ACC112 (cell line): ENCODE results near the gene HS1BP3.

ENCODE experiments used
- H2AFZ ChIP-seq: fragments of 200-600 bp; sonication (generic); one replicate; pipeline ENCODE4 v1.6.0; 2017; ENCODE audit warnings: antibody characterized with exemption, low read length; ENCODE audit not compliant: unreplicated experiment
- H3K27ac ChIP-seq: fragments of 200-600 bp; sonication (generic); 2 replicates; pipeline ENCODE4 v1.5.1; 2014; ENCODE audit warnings: low read depth, mild to moderate bottlenecking, antibody characterized with exemption, low read length, moderate library complexity
- H3K27me3 ChIP-seq: fragments of 200-600 bp; sonication (generic); 2 replicates; pipeline ENCODE4 v1.6.1; 2014; ENCODE audit warnings: mild to moderate bottlenecking, antibody characterized with exemption, low read length, moderate library complexity, mixed read lengths; ENCODE audit not compliant: insufficient read depth
- H3K36me3 ChIP-seq: fragments of 200-600 bp; sonication (generic); 2 replicates; pipeline ENCODE4 v1.6.1; 2016; ENCODE audit warnings: mild to moderate bottlenecking, antibody characterized with exemption, low read length, moderate library complexity, mixed read lengths; ENCODE audit not compliant: insufficient read depth
- H3K4me1 ChIP-seq: fragments of 200-600 bp; sonication (generic); one replicate; pipeline ENCODE4 v1.6.1; 2016; ENCODE audit warnings: low read length, mixed read lengths; ENCODE audit not compliant: insufficient read depth, unreplicated experiment, control insufficient read depth
- H3K4me3 ChIP-seq: fragments of 200-600 bp; sonication (generic); 2 replicates; pipeline ENCODE4 v1.5.1; 2014; ENCODE audit warnings: mild to moderate bottlenecking, low read depth, low read length
- H3K79me2 ChIP-seq: fragments of 200-600 bp; sonication (generic); one replicate; pipeline ENCODE4 v1.6.0; 2016; ENCODE audit warnings: low read length; ENCODE audit not compliant: control insufficient read depth, unreplicated experiment, insufficient read depth

HS1BP3 gene

GRCh38 chr2:20674309-20674965 lies 23.5 kb upstream of the HS1BP3 start:
- no peak overlapping the region for H2AFZ ChIP-seq
- no peak overlapping the region for H3K4me3 ChIP-seq
- H3K27ac ChIP-seq, result no peak overlapping the region
- H3K27me3 ChIP-seq, result peaks cover 4% of the 10 kb centered on the region; the same call in 1 of the 2 replicates
- H3K79me2 ChIP-seq, result no peaks in the 10 kb centered on the region
- no peaks in the 10 kb centered on the region for H3K36me3 ChIP-seq
- H3K4me1 ChIP-seq, result peaks cover 17% of the 10 kb centered on the region

- Histone ChIP-seq H3K27ac (no peak overlapping the region), H2AFZ (no peak overlapping the region), H3K36me3 (no peaks in the 10 kb centered on the region), H3K4me3 (no peak overlapping the region), H3K79me2 (no peaks in the 10 kb centered on the region), H3K27me3 (peaks cover 4% of the 10 kb centered on the region; the same call in 1 of the 2 replicates), H3K4me1 (peaks cover 17% of the 10 kb centered on the region)
These were observed 22.9 kb upstream of the HS1BP3 start for GRCh38 chr2:20673686-20674308.

GRCh38 chr2:20672201-20672951 lies 21.5 kb upstream of the HS1BP3 start:
- Histone ChIP-seq H3K27ac (no peak overlapping the region), H3K79me2 (no peaks in the 10 kb centered on the region), H3K27me3 (peaks cover 17% of the 10 kb centered on the region), H3K36me3 (no peaks in the 10 kb centered on the region), H2AFZ (no peak overlapping the region), H3K4me1 (peaks cover 17% of the 10 kb centered on the region), H3K4me3 (no peak overlapping the region)

- Histone ChIP-seq H3K4me3 (no peak overlapping the region), H3K27ac (no peak overlapping the region), H3K79me2 (no peaks in the 10 kb centered on the region), H3K27me3 (peaks cover 19% of the 10 kb centered on the region), H2AFZ (no peak overlapping the region), H3K36me3 (no peaks in the 10 kb centered on the region), H3K4me1 (peaks cover 17% of the 10 kb centered on the region)
These were observed 20.8 kb upstream of the HS1BP3 start for GRCh38 chr2:20671736-20672080.

GRCh38 chr2:20671036-20671735 lies 20.3 kb upstream of the HS1BP3 start:
- H3K27me3 ChIP-seq, result peaks cover 25% of the 10 kb centered on the region
- H3K4me1 ChIP-seq, result peaks cover 17% of the 10 kb centered on the region
- no peak overlapping the region for H3K27ac ChIP-seq
- H3K79me2 ChIP-seq, result no peaks in the 10 kb centered on the region
- no peaks in the 10 kb centered on the region for H3K36me3 ChIP-seq
- no peak overlapping the region for H3K4me3 ChIP-seq
- H2AFZ ChIP-seq, result no peak overlapping the region

GRCh38 chr2:20670315-20671035 lies 19.6 kb upstream of the HS1BP3 start:
- no peaks in the 10 kb centered on the region for H3K36me3 ChIP-seq
- no peak overlapping the region for H3K27ac ChIP-seq
- H2AFZ ChIP-seq, result no peak overlapping the region
- no peak overlapping the region for H3K4me3 ChIP-seq
- no peaks in the 10 kb centered on the region for H3K79me2 ChIP-seq
- peaks cover 14% of the 10 kb centered on the region for H3K4me1 ChIP-seq
- H3K27me3 ChIP-seq, result peaks cover 32% of the 10 kb centered on the region

- H3K4me3 ChIP-seq, result no peak overlapping the region
- no peak overlapping the region for H3K27ac ChIP-seq
- H3K36me3 ChIP-seq, result no peaks in the 10 kb centered on the region
- no peaks in the 10 kb centered on the region for H3K79me2 ChIP-seq
- no peak overlapping the region for H2AFZ ChIP-seq
- H3K27me3 ChIP-seq, result peaks cover 39% of the 10 kb centered on the region
- H3K4me1 ChIP-seq, result peaks cover 7% of the 10 kb centered on the region
These were observed 18.8 kb upstream of the HS1BP3 start for GRCh38 chr2:20669562-20670314.

- Histone ChIP-seq H3K36me3 (no peaks in the 10 kb centered on the region), H3K79me2 (no peaks in the 10 kb centered on the region), H3K27ac (no peak overlapping the region), H3K27me3 (peaks cover 47% of the 10 kb centered on the region), H3K4me3 (no peak overlapping the region), H2AFZ (no peak overlapping the region), H3K4me1 (no peaks in the 10 kb centered on the region)
These were observed 18.1 kb upstream of the HS1BP3 start for GRCh38 chr2:20668871-20669475.

- Histone ChIP-seq H3K4me1 (no peaks in the 10 kb centered on the region), H2AFZ (no peak overlapping the region), H3K27me3 (peaks cover 52% of the 10 kb centered on the region), H3K27ac (no peak overlapping the region), H3K79me2 (no peaks in the 10 kb centered on the region), H3K4me3 (no peak overlapping the region), H3K36me3 (no peaks in the 10 kb centered on the region)
These were observed 17.6 kb upstream of the HS1BP3 start for GRCh38 chr2:20668451-20668850.
